Activated CD8-positive, alpha-beta T cell treated with anti-CD3 and anti-CD28 coated beads for 36 hours (primary cell): ENCODE results near the gene IGSF8. TPM values are rescaled to one million over a fixed set of nuclear protein-coding genes. Genes with fewer than 3 reads are reported as not detected.
A peak's percentile ranks its signal among the peaks of the same experiment; 100 is the strongest.

Experiments
- ATAC-seq: fragments of 200-7000 bp; cut with Tn5 transposase; one replicate; pipeline ENCODE4 v1.10.0; 2021; ENCODE audit warnings: mild to moderate bottlenecking, moderate library complexity
- CTCF ChIA-PET: fragments of 350-600 bp; sonication (Branson Sonifier 250); formaldehyde crosslinking; loops from one replicate; lab custom pipeline; 2021; ENCODE audit warnings: antibody characterized with exemption; lab: Charles Lee
- POLR2A ChIA-PET: fragments of 350-600 bp; sonication (Branson Sonifier 250); formaldehyde crosslinking; loops from one replicate; lab custom pipeline; 2021; ENCODE audit warnings: antibody characterized with exemption; lab: Charles Lee
- DNase-seq: peaks from one replicate; pipeline ENCODE4 v3.0.0-alpha.2; 2020
- H3K27ac Mint-ChIP-seq: one replicate; pipeline ENCODE4 v1.8.0; 2021; ENCODE audit warnings: mild to moderate bottlenecking, mixed read lengths
- H3K27me3 Mint-ChIP-seq: one replicate; pipeline ENCODE4 v1.8.0; 2021; ENCODE audit warnings: mixed read lengths
- H3K36me3 Mint-ChIP-seq: one replicate; pipeline ENCODE4 v1.8.0; 2021; ENCODE audit warnings: low read depth, mixed read lengths
- H3K4me1 Mint-ChIP-seq: one replicate; pipeline ENCODE4 v1.8.0; 2021; ENCODE audit warnings: low read depth, mixed read lengths
- H3K4me3 Mint-ChIP-seq: one replicate; pipeline ENCODE4 v1.8.0; 2021; ENCODE audit warnings: mild to moderate bottlenecking, moderate library complexity, mixed read lengths
- H3K9me3 Mint-ChIP-seq: one replicate; pipeline ENCODE4 v1.8.0; 2021; ENCODE audit warnings: mixed read lengths
- CTCF ChIP-seq: fragments of 200-600 bp; IDR thresholded peaks from one replicate; pipeline ENCODE4 v1.8.0; 2022; ENCODE audit warnings: antibody characterized with exemption, mild to moderate bottlenecking
- intact Hi-C: fragments of 100-400 bp; cut with micrococcal nuclease; formaldehyde crosslinking; loops from one replicate; pipeline ENCODE4 v1.10.0; 2022
- total RNA-seq, 2 experiments: library from RNA; stranded (reverse); gene quantifications; one replicate each; pipeline ENCODE4 v1.2.3, GENCODE V29; 2021

The IGSF8 gene
- total RNA-seq, 2 experiments from 2014 or later: 48.0 to 49.5 TPM

- H3K27me3 Mint-ChIP-seq: peaks cover 26% of the 10 kb centered on the region
- intact Hi-C loops: no loop called here
Observed at GRCh38 chr1:160070243-160071163, 27.9 kb downstream of the IGSF8 start.

GRCh38 chr1:160069460-160070231, 28.8 kb downstream of the IGSF8 start, which contains the start of gene KCNJ10:
Gene KCNJ10 (minus strand): TSS chr1:160070160. CDS start chr1:160042532, 27,628 bp downstream.
- DNase-seq (no peak), ATAC-seq (no peak)
- no peaks in the 10 kb centered on the region for H3K9me3 Mint-ChIP-seq
- ChIA-PET CTCF (interaction anchor here (1.0 to 33.7 kb wide), 7 partner anchors 8 to 222 kb away, joined by 3 to 693 read pairs (median 7); partner anchors contain the start of genes KCNJ9 and SLAMF9), POLR2A (interaction anchor here (0.8 kb wide), 1 partner anchor 23 kb away, joined by 3 read pairs; no protein-coding TSS in a partner anchor)
- no peak for TF ChIP-seq CTCF
- H3K27ac Mint-ChIP-seq: no peak within 1 kb of the TSS
- peaks cover 26% of the 10 kb centered on the region for H3K27me3 Mint-ChIP-seq
- no peaks in the 10 kb centered on the region for H3K36me3 Mint-ChIP-seq
- intact Hi-C loops: no loop called here
- H3K4me1 Mint-ChIP-seq: peaks cover 17% of the 10 kb centered on the region
- H3K4me3 Mint-ChIP-seq: peak within 1 kb of the TSS; percentile 80

More at GRCh38 chr1:160070243-160071163, 27.9 kb downstream of the IGSF8 start:
- ChIA-PET POLR2A (interaction anchor here (0.8 kb wide), 1 partner anchor 24 kb away, joined by 3 read pairs; no protein-coding TSS in a partner anchor), CTCF (interaction anchor here (1.0 to 33.7 kb wide), 6 partner anchors 8 to 306 kb away, joined by 3 to 693 read pairs (median 6); partner anchors contain the start of gene KCNJ9)
- H3K4me3 Mint-ChIP-seq: peak overlapping the region; percentile 80
- no peaks in the 10 kb centered on the region for H3K9me3 Mint-ChIP-seq
- ATAC-seq (peak; percentile 90), DNase-seq (peak; percentile 78)
- H3K4me1 Mint-ChIP-seq: peaks cover 17% of the 10 kb centered on the region
- H3K27ac Mint-ChIP-seq: no peak overlapping the region
- TF ChIP-seq CTCF: no peak
- no peaks in the 10 kb centered on the region for H3K36me3 Mint-ChIP-seq

- H3K9me3 Mint-ChIP-seq: no peaks in the 10 kb centered on the region
- no peak overlapping the region for H3K27ac Mint-ChIP-seq
- no peak for DNase-seq
- peaks cover 24% of the 10 kb centered on the region for H3K27me3 Mint-ChIP-seq
- H3K4me3 Mint-ChIP-seq: no peak overlapping the region
- intact Hi-C loops: no loop called here
- POLR2A ChIA-PET: interaction anchor here (0.5 to 1.0 kb wide), 3 partner anchors 48 to 182 kb away, joined by 3 read pairs; no protein-coding TSS in a partner anchor
- peaks cover 17% of the 10 kb centered on the region for H3K4me1 Mint-ChIP-seq
- no peaks in the 10 kb centered on the region for H3K36me3 Mint-ChIP-seq
- CTCF ChIA-PET: interaction anchor here (1.7 to 33.7 kb wide), 4 partner anchors 10 to 115 kb away, joined by 3 to 693 read pairs (median 60); partner anchors contain the start of genes KCNJ9 and SLAMF9
- no peak for ATAC-seq
- TF ChIP-seq CTCF: no peak
Observed at GRCh38 chr1:160068225-160068624, 30.2 kb downstream of the IGSF8 start.

GRCh38 chr1:160066829-160067745, 31.3 kb downstream of the IGSF8 start:
- no peak overlapping the region for H3K27ac Mint-ChIP-seq
- peaks cover 16% of the 10 kb centered on the region for H3K4me1 Mint-ChIP-seq
- ChIA-PET CTCF (interaction anchor here (3.9 to 33.7 kb wide), 3 partner anchors 11 to 22 kb away, joined by 38 to 693 read pairs (median 82); partner anchors contain the start of gene KCNJ9), POLR2A (interaction anchor here (0.8 kb wide), 1 partner anchor 47 kb away, joined by 3 read pairs; no protein-coding TSS in a partner anchor)
- no peaks in the 10 kb centered on the region for H3K9me3 Mint-ChIP-seq
- intact Hi-C loops: no loop called here
- no peak for DNase-seq
- H3K27me3 Mint-ChIP-seq: peaks cover 19% of the 10 kb centered on the region
- no peaks in the 10 kb centered on the region for H3K36me3 Mint-ChIP-seq
- no peak for TF ChIP-seq CTCF
- H3K4me3 Mint-ChIP-seq: no peak overlapping the region
- ATAC-seq: no peak
